HG03469 (cell line): ENCODE data around the gene SLC25A19.
"Not testable (repeated sequence)": the region's sequence is repeated elsewhere in the genome, so short reads cannot be mapped to it uniquely, and the experiment has no call there.

Source experiments
- ATAC-seq: cut with Tn5 transposase; IDR thresholded peaks from one replicate; pipeline ENCODE4 v1.9.1; 2021; ENCODE audit warnings: mild to moderate bottlenecking, moderate library complexity, moderate number of reproducible peaks; ENCODE audit not compliant: unreplicated experiment

Gene SLC25A19

DNA sequence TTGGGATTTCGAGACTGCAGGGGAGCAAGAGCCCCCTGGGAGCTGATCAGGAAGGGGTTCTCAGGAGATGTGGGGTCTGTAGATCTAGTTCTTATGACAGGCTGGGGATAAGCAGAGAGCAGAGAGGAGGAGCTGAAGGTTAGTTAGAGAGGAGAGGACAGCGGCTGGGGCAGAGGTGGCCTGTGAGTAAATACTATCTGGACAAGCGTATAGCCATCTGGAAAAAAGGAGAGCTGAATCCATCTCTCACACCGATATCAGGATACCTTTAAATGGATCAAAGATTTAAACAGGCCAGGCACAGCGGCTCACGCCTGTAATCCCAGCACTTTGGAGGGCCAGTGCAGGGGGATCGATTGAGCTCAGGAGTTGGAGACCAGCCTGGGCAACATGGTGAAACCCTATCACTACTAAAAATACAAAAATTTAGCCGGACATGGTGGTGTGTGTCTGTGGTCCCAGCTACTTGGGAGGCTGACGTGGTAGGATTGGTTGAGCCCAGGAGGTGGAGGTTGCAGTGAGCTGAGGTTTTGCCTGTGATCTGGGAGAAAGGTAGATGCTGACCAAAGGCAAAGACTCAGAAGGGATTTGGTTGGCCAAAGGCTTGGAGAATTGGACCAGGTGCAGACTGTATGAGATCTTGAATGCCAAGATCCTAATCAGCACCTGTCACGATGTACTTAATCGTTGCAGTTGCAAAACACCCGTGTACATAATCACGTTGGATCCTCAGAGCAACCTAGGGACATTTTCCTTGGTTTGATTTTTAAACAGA, 18.9 kb upstream of the SLC25A19 start:
- no peak for ATAC-seq

DNA sequence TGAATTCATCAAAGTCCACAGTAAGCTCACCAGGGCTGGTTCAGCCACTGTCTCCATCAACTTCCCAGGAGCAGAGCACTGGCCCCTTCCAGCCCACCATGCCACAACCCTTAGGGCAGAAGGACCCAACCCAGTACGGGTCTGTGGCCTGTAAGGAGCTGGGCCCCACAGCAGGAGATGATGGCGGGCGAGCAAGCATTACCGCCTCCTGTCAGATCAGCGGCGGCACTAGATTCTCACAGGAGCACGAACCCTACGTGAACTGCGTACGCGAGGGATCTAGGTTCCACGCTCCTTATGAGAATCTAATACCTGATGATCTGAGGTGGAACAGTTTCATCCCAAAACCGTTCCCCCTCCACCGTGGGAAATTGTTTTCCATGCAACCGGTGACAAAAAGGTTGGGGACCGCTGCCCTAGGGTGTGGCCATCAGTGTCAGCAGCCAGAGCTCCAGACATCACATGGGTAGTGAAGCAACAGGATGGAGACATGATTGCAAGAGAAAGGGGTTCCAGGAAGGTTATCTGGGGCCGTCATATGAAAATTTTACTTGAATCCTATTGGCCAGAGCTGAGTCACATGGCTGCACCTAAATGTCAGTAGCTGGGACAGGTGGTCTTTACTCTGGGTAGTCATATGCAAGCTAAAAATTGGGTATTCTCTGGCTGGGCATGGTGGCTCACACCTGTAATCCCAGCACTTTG, 12.4 kb upstream of the SLC25A19 start:
- ATAC-seq = no peak

DNA sequence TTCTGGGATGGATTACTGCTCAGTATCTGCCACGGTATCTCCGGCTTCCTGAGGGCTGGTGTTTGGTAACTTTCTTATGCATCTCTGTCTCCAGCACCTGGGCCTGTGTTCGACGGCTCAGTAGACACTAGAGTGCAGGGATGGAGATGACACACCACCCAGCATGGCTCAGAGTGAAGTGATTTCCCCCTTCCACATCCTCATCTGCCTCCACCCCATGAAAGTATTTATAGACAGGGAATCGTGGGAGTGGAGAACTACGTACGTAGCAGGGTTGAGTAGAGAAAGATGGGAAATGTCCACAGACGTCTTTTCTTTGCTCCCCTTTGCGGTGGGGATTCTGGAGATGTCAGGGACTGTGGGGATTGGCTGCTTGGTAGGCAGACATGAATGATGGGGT, 11.8 kb upstream of the SLC25A19 start:
- ATAC-seq = no peak

DNA sequence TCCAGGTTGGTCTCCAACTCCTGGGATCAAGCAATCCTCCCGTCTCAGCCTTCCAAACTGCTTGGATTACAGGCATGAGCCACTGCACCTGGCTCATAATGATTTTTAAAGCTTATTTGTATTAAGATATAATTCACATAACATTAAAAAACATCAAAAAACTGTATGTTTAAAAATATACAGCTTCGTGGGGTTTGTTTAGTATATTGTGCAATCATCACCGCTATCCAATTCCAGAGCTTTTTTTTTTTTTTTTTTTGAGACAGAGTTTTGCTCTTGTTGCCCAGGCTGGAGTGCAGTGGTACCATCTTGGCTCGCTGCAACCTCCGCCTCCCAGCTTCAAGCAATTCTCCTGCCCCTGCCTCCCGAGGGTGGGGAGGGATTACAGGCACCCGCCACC, 11.0 kb upstream of the SLC25A19 start:
- ATAC-seq = no peak

GRCh38 chr17:75295201-75296158, 6.2 kb upstream of the SLC25A19 start:
- peak; percentile 40 for ATAC-seq

DNA sequence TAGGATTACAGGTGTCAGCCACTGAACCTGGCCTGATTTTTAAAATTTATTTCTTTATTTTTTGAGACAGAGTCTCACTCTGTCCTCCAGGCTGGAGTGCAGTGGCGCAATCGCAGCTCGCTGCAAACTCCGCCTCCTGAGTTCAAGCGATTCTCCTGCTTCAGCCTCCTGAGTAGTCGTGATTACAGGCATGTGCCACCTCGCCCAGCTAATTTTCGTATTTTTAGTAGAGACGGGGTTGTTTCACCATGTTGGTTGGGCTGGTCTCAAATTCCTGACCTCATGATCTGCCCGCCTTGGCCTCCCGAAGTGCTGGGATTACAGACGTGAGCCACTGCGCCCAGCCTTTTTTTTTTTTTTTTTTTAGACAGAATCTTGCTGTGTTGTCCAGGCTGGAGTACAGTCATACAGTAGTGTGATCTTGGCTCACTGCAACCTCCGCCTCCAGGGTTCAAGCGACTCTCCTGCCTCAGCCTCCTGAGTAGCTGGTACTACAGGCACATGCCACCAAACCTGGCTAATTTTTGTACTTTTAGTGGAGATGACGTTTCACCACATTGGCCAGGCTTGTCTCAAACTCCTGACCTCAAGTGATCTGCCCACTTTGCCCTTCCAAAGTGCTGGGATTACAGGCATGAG, 3.7 kb upstream of the SLC25A19 start:
- ATAC-seq = not testable (repeated sequence)

DNA sequence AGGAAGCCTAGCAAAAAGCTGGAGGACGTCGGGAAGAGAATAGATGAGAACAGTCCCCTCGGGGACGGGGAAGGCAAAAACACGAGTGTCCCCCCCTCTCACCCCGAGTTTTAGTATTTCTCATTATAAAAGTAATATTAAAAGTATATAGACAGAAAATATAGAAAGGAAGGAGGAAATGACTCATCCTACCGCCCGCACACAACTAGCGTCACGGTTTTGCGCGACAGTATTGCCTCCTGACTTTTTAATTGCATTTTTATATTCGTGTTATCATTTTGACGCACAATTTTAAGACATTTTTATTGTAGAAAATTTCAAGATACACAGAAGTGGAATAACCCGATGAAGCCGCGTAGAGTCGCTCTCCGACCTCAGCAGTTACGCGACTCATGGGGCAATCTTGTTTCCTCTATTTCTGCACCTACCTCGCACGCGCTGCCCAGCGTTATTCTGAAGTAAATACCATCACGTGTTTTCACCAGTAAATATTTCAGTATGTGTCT, 652 bp upstream of the SLC25A19 start:
- no peak for ATAC-seq

DNA sequence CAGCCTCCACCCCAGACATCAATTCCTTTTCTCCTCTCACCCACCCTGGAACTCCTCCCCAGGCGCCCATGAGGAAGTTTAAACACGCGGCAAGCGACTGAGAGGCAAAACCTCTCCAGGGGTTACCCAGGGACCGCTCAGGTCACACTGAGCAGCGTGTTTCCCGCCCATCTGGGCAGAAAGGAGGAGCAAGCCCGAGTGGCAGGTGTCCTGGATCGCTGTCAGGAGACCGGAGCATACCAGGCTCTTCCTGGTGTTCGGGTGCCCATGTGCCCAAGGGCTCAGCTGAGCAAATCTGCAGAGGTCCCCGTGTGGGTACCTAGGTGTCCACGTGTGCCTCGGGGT, 491 bp downstream of the SLC25A19 start:
- ATAC-seq = peak; percentile 11

DNA sequence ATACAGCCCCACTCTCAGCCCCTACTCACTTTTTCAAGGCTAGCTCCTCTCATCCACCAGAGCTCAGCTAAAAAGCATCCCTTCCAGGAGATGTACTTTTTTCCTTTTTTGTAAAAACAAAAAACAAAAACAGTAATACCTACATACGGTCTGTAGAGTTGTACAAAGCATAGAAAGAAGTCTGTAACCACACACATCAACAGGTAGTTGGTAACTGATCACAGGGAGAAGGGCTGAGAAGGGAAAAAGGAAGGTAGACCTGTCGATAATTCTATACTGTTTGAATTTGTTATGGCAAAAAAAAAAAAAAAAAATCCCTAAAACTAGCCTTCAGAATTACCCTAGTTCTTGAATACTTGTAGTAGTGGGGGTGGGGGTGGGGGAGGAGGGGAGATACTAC, 874 bp downstream of the SLC25A19 start:
- ATAC-seq = no peak

GRCh38 chr17:75287221-75287620, 2.0 kb downstream of the SLC25A19 start:
- ATAC-seq = no peak

DNA sequence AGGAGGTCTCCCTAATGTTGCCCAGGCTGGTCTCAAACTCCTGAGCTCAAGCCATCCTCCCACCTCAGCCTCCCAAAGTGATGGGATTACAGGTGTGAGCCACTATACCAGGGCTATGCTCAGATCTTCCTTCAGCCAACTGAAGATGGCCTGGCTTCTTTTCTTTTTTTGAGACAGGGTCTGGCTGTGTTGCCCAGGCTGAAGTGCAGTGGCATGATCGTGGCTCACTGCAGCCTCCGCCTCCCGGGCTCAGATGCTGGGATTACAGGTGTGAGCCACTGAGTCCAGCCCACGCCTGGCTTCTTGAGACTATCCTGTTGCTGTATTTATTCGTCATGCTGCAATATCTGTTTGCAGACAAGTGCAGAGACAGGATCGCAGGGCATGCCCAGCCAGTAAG, 4.1 kb downstream of the SLC25A19 start:
- no peak for ATAC-seq

DNA sequence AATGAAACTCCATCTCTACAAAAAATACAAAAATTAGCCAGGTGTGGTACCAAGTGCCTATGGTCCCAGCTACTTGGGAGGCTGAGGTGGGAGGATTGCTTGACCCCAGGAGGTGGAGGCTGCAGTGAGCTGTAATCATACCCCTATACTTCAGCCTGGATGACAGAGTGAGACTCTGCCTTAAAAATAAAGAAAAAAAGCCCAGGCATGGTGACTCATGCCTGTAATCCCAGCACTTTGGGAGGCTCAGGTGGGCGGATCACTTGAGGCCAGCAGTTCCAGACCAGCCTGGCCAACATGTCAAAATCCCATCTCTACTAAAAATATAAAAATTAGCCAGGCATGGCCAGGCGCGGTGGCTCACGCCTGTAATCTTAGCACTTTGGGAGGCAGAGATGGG, 9.0 kb downstream of the SLC25A19 start:
- ATAC-seq = not testable (repeated sequence)

- no peak for ATAC-seq
Observed at GRCh38 chr17:75277664-75278071, 11.6 kb downstream of the SLC25A19 start.

DNA sequence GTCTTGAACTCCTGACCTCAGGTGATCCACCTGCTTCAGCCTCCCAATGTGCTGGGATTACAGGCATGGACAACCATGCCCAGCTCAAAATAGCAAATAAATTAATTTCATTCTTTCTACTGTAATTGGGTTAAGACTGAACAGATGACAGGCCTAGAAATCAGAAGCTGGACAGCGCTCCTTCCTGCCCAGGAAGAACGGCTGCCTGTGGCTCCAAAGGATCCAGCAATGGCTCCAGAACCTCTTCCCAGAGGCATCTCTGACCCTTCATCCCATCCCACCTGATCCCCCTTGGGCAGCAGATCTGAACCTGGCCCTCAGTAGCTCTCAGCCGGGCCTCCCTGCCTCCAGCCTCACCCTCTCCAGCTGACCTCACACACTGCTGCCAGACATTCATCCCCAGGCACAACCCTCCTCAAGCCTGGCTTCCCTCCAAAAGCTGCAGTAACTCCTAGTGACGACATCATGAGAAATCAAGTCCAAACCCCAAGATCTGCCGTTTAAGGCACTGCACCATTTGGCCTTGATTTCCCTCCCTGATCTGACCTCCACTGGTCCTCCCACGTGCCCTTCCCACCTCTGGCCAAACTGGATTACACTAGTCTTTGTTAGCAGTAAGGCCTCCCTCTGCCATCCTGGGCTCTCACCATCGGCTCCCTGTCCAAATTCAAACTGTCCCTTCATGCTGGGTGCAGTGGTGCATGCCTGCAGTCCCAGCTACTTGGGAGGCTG, 15.1 kb downstream of the SLC25A19 start:
- no peak for ATAC-seq

GRCh38 chr17:75272848-75273184, 16.4 kb downstream of the SLC25A19 start:
- no peak for ATAC-seq

DNA sequence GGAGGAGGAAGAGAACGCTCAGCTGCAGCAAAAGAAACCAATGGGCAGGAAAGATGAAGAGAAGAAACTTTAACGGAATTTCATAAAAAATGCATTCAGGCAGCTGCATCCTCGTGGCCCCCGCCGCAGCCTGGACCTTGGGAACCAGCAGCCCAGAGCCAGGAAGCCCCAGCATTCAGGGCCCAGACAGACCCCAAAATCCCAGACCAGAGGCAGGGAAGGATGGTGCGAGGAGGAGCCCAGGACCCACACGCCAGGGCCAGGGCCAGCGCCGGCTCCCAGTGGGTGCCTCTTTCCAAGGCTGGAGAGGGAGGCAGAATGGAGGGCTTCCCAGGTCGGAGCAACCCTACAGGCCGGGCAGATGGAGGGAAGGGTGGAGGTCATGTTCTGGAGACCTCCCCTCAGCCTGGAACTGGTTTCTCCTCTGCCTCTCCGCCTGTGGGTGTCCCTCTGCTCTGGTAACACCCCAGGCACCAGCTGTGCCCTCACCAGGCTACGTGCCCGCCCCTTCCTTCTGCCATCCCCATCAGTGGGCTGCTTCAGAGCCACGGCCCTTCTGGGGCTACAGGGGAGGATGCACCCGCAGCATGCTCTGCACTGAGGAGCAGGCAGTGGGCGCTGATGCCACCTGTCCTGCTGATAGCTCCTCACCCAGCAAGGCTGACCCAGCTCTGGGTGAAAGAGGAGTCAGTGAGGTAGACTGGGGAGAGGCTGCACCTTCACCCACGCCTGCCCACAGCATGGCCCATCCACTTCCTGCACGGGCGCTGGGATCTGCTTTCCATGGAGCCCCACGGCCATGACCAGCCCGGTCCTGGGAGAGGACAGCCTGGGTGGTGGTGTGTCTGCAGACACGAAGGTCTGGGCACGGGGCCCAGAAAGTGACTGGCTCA, 17.0 kb downstream of the SLC25A19 start:
- no peak for ATAC-seq

DNA sequence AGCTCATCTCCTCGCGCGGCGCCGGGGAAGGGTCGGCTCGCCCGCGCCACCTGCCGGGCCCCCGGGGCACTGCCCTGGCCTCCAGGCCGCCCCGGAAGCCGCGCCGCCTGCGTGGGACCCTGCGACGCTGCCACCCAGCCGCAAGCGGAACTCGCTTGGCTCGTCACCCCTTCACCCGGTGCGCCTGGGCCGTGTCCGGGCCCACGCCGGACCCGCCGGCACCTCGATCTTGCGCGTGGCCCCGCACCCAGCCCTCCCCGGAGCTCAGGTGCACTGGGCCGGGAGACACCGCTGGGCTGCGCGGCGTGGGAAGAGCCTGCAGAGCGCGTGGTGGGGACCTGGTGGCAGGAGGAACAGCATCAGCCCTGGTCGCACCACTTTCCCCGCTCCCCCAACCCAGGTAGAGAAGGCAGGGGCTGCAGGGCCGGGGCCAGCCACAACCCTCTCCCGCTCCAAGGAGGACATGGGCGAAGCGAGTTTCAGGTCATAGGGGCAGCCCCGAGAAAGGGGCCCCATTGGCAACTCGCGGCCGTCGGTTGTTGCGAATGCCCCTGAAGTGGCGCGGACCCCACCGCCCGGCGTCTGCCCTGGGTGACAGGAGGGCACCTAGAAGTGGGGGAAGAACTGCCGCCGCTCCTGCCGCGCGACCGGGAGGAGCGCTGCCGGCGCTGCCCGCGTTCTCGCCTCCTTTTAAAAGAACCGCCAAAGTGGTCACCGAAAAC, 17.8 kb downstream of the SLC25A19 start:
- peak; percentile 59 for ATAC-seq

DNA sequence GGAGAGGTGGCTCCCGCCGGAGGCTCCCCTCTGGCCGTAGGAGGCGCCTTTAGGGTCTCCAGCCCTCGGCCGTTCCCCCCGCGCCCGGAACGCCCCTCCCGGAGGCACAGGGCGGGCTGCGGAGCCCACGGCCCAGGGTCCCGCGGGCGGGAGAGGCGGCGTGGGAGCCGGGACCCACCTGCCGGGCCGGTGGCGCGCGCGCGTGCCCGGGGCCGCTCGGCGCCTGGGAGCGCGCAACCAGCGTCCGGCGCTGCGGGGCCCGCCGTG, 18.3 kb downstream of the SLC25A19 start, which contains the start of gene MIF4GD:
Gene MIF4GD (minus strand): TSS at position 266 of the 267 bp plus-strand sequence. CDS start 1,036 bp downstream, outside the sequence.
- ATAC-seq = no peak
